ENCODE measurements around the gene CDH6. TPM values are rescaled to one million over a fixed set of nuclear protein-coding genes. Genes with fewer than 3 reads are reported as not detected.

CDH6 gene
- total and polyA plus RNA-seq, 2 of the 13 experiments (the other 11 are each of a cell fraction or from before 2014, with no cell fraction given): not detected

DNA sequence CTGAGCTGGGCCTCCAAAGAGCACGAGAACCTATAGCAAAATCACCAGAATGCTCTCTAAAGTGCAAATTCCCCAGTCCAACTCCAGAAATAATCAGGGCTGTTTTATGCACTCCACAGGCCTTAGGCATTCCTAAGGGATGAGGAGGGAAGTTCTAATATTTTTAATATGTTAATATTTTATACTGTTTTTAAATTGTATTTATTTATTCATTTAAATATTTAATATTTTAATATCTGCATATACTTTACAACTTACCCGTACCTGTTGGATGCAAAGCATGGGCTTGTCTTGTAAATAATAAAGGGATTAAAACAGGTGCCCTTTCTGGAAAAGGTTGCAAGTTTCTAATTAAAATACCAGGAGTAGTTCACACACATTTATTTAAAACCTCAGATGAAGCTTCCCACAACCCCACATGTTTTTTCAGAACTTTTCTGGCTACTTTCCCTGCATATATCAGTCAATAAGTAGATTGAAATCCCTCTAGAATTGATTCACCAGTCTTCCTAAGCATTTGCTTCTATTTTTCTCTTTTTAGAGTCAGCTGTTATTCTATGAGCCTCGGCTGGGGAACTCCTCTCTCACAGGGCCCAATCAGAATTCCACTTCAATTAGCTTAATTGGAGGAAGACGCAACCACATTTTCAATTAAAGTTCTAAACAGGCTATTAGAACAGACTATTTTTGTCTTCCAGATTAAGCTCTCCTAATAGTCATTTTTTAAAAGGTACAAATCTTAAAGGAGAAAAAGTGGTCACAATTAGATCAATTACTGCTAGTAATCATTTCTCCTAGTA is 140.8 kb downstream of the CDH6 start (continued):
- TF ChIP-seq, protein P1, sequence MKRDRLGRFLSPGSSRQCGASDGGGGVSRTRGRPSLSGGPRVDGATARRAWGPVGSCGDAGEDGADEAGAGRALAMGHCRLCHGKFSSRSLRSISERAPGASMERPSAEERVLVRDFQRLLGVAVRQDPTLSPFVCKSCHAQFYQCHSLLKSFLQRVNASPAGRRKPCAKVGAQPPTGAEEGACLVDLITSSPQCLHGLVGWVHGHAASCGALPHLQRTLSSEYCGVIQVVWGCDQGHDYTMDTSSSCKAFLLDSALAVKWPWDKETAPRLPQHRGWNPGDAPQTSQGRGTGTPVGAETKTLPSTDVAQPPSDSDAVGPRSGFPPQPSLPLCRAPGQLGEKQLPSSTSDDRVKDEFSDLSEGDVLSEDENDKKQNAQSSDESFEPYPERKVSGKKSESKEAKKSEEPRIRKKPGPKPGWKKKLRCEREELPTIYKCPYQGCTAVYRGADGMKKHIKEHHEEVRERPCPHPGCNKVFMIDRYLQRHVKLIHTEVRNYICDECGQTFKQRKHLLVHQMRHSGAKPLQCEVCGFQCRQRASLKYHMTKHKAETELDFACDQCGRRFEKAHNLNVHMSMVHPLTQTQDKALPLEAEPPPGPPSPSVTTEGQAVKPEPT (CRISPR knock-in tag; IDR thresholded peaks at IDR 0.05; ENCODE audit: low read depth): no peak
- TF ChIP-seq, protein P2, sequence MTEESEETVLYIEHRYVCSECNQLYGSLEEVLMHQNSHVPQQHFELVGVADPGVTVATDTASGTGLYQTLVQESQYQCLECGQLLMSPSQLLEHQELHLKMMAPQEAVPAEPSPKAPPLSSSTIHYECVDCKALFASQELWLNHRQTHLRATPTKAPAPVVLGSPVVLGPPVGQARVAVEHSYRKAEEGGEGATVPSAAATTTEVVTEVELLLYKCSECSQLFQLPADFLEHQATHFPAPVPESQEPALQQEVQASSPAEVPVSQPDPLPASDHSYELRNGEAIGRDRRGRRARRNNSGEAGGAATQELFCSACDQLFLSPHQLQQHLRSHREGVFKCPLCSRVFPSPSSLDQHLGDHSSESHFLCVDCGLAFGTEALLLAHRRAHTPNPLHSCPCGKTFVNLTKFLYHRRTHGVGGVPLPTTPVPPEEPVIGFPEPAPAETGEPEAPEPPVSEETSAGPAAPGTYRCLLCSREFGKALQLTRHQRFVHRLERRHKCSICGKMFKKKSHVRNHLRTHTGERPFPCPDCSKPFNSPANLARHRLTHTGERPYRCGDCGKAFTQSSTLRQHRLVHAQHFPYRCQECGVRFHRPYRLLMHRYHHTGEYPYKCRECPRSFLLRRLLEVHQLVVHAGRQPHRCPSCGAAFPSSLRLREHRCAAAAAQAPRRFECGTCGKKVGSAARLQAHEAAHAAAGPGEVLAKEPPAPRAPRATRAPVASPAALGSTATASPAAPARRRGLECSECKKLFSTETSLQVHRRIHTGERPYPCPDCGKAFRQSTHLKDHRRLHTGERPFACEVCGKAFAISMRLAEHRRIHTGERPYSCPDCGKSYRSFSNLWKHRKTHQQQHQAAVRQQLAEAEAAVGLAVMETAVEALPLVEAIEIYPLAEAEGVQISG (CRISPR knock-in tag; IDR thresholded peaks at IDR 0.05): no peak
- no peak for TF ChIP-seq SALL1 (CRISPR knock-in tag; IDR thresholded peaks at IDR 0.05)

DNA sequence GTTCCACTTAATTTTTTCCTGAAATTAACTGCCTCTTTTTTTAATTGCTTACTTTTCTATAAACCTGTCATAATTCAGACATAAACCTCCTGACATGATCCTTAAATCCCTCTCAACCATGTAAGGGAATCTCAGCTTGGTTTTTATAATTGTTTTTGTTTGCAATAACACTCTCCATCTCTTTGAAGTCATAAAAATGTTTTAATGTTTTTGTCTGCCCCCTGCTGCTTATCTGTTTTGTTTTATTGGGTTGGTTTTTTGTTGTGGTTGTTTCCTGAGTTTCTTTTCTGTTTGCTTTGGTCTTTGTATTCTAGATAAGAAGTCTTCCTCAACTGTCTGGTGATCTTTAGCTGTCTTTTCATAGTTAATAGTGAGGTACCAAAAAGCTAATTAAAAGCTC is 142.0 kb downstream of the CDH6 start:
- Histone ChIP-seq H3K9me3 (ENCODE audit: low read length) (no peaks in the 10 kb centered on the region), H3K4me2 (ENCODE audit: low read depth, low read length) (no peak overlapping the region), H3K4me1 (ENCODE audit: insufficient read depth, low read length) (no peaks in the 10 kb centered on the region), H4K20me1 (ENCODE audit: insufficient read depth, low read length) (no peaks in the 10 kb centered on the region), H2AFZ (ENCODE audit: low read length) (no peak overlapping the region), H3K36me3 (replicated peaks in 1 of 2; ENCODE audit: control insufficient read depth in 1 of 2, insufficient read depth in 2 of 2, low read length in 2 of 2) (no peaks in the 10 kb centered on the region), H3K27ac (ENCODE audit: extremely low read length, insufficient read depth, low read length) (no peak overlapping the region), H3K9ac (ENCODE audit: insufficient read depth, low read depth, low read length) (no peak overlapping the region), H3K4me3 (replicated peaks in 1 of 3; ENCODE audit: insufficient read depth in 1 of 3, low read depth in 2 of 3, low read length in 3 of 3) (no peak overlapping the region), H3K79me2 (ENCODE audit: insufficient read depth, low read length) (no peaks in the 10 kb centered on the region), H3K27me3 (ENCODE audit: control insufficient read depth in 1 of 2, insufficient read depth in 2 of 2, low read length in 2 of 2) (no peaks in the 10 kb centered on the region; a peak in 1 of 5 replicates)
- DNase-seq (ENCODE audit: low spot score) (no peak), FAIRE-seq (no peak), ATAC-seq (no peak)
- in situ Hi-C loops (cut with HindIII; ENCODE audit: extremely low pct_ligation_motif_present, low pct_unique_long_range_greater_than_20kb) (no loop called here), intact Hi-C loops (cut with micrococcal nuclease; ENCODE audit: unreplicated experiment) (no loop called here)
- ChIA-PET CTCF (ENCODE audit: low intra/inter-chr PET ratio, low total read pairs) (no interaction called here), POLR2A (no interaction called here)
- BruUV-seq (replicated peaks): no TSS peak
- TF ChIP-seq NONO (IDR thresholded peaks at IDR 0.05) (no peak), NONO (CRISPR knock-in tag; conservative IDR thresholded peaks at IDR 0.05) (no peak), ZNF383 (CRISPR knock-in tag; IDR thresholded peaks at IDR 0.05; ENCODE audit: borderline replicate concordance) (no peak), DR1 (CRISPR knock-in tag; IDR thresholded peaks at IDR 0.05) (no peak), SMAD3 (CRISPR knock-in tag; IDR thresholded peaks at IDR 0.05) (no peak), TAF1 (CRISPR knock-in tag; IDR thresholded peaks at IDR 0.05) (no peak), ZNF781 (CRISPR knock-in tag; IDR thresholded peaks at IDR 0.05; ENCODE audit: borderline replicate concordance, not compliant biosample characterization) (no peak), TGIF2 (CRISPR knock-in tag; IDR thresholded peaks at IDR 0.05) (no peak)
- TF ChIP-seq, protein P3, sequence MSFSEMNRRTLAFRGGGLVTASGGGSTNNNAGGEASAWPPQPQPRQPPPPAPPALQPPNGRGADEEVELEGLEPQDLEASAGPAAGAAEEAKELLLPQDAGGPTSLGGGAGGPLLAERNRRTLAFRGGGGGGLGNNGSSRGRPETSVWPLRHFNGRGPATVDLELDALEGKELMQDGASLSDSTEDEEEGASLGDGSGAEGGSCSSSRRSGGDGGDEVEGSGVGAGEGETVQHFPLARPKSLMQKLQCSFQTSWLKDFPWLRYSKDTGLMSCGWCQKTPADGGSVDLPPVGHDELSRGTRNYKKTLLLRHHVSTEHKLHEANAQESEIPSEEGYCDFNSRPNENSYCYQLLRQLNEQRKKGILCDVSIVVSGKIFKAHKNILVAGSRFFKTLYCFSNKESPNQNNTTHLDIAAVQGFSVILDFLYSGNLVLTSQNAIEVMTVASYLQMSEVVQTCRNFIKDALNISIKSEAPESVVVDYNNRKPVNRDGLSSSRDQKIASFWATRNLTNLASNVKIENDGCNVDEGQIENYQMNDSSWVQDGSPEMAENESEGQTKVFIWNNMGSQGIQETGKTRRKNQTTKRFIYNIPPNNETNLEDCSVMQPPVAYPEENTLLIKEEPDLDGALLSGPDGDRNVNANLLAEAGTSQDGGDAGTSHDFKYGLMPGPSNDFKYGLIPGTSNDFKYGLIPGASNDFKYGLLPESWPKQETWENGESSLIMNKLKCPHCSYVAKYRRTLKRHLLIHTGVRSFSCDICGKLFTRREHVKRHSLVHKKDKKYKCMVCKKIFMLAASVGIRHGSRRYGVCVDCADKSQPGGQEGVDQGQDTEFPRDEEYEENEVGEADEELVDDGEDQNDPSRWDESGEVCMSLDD (CRISPR knock-in tag; IDR thresholded peaks at IDR 0.05; ENCODE audit: borderline replicate concordance): no peak
- TF ChIP-seq, protein P4, sequence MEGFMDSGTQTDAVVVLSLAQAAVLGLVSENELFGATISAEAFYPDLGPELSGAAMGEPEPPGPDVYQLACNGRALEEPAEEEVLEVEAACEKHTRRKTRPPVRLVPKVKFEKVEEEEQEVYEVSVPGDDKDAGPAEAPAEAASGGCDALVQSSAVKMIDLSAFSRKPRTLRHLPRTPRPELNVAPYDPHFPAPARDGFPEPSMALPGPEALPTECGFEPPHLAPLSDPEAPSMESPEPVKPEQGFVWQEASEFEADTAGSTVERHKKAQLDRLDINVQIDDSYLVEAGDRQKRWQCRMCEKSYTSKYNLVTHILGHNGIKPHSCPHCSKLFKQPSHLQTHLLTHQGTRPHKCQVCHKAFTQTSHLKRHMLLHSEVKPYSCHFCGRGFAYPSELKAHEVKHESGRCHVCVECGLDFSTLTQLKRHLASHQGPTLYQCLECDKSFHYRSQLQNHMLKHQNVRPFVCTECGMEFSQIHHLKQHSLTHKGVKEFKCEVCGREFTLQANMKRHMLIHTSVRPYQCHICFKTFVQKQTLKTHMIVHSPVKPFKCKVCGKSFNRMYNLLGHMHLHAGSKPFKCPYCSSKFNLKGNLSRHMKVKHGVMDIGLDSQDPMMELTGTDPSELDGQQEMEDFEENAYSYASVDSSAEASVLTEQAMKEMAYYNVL (CRISPR knock-in tag; IDR thresholded peaks at IDR 0.05; ENCODE audit: borderline replicate concordance): no peak
